Heart left ventricle (tissue), 16 donors: ENCODE results near the gene NMRK1. TPM values are rescaled to one million over a fixed set of nuclear protein-coding genes. Genes with fewer than 3 reads are reported as not detected.

Source experiments
- ATAC-seq, 4 donors: fragments of 200-7000 bp; cut with Tn5 transposase; one replicate each; pipeline ENCODE4 v1.9.1; 2020 to 2022; ENCODE audit warnings: moderate library complexity in 4 of 4, mild to moderate bottlenecking in 3 of 4, moderate number of reproducible peaks in 1 of 4
- DNase-seq, 5 donors: peaks; one replicate each; pipeline ENCODE4 v3.0.0-alpha.2; 2020
- H3K27ac ChIP-seq, 12 donors: fragments of 200-600 bp; sonication (generic) in 4 of 12; one replicate each; pipeline versions ENCODE4 v1.5.0 to v1.8.0; 2016 to 2022; ENCODE audit warnings: mild to moderate bottlenecking in 2 of 12
- H3K27me3 ChIP-seq, 9 donors: fragments of 200-600 bp; sonication (generic) in 2 of 9; one replicate each; pipeline versions ENCODE4 v1.5.1 to v1.8.0; 2016 to 2022; ENCODE audit warnings: mild to moderate bottlenecking in 3 of 9
- H3K36me3 ChIP-seq, 9 donors: fragments of 200-600 bp; sonication (generic) in 2 of 9; one replicate each; pipeline versions ENCODE4 v1.5.0 to v1.8.0; 2018 to 2022; ENCODE audit warnings: mild to moderate bottlenecking in 2 of 9
- H3K4me1 ChIP-seq, 12 donors: fragments of 200-600 bp; sonication (generic) in 4 of 12; one replicate each; pipeline versions ENCODE4 v1.5.0 to v1.8.0; 2016 to 2022; ENCODE audit warnings: mild to moderate bottlenecking in 3 of 12
- H3K4me3 ChIP-seq, 12 donors: fragments of 200-600 bp; sonication (generic) in 4 of 12; one replicate each; pipeline versions ENCODE4 v1.5.0 to v1.8.0; 2017 to 2022; ENCODE audit warnings: mild to moderate bottlenecking in 9 of 12, moderate library complexity in 4 of 12
- H3K9me3 ChIP-seq, 12 donors: fragments of 200-600 bp; sonication (generic) in 4 of 12; one replicate each; pipeline versions ENCODE4 v1.5.0 to v1.8.0; 2016 to 2022; ENCODE audit warnings: mild to moderate bottlenecking in 1 of 12
- CTCF ChIP-seq, 12 donors: fragments of 200-600 bp; sonication (generic) in 4 of 12; IDR thresholded peaks; one replicate each; pipeline versions ENCODE4 v1.5.0 to v1.8.0; 2018 to 2022; ENCODE audit warnings: antibody characterized with exemption in 12 of 12, mild to moderate bottlenecking in 5 of 12
- POLR2A ChIP-seq, 2 donors: fragments of 450-650 bp; IDR thresholded peaks; one replicate each; pipeline ENCODE4 v1.6.1; 2017; ENCODE audit warnings: antibody characterized with exemption in 2 of 2, mild to moderate bottlenecking in 2 of 2, moderate library complexity in 2 of 2
- WGBS, 4 donors: extraction: QIAGEN DNeasy Blood & Tissue Kit in 2 of 4; methylation state at CpG; one replicate each; pipeline versions ENCODE4 v1.1.5 to v1.1.7; 2013 to 2018; 5-methylcytosine and 5-hydroxymethylcytosine counted together
- intact Hi-C, 10 donors: fragments of 100-400 bp; cut with DNase I; formaldehyde crosslinking; loops; one replicate each; pipeline versions ENCODE4 v1.11.1 to v1.14.2; 2022
- polyA plus RNA-seq, 2 donors: library from polyadenylated mRNA; stranded (reverse); fragments of 200-250 nt; gene quantifications; one replicate each; pipeline ENCODE4 v1.2.3, GENCODE V29; 2013
- total RNA-seq, 9 donors: library from RNA; depleted of rRNA in 2 of 9; stranded (reverse); fragments of >200 nt in 2 of 9; fragmentation: NEBNext Ultra II Directional in 3 of 9; extraction: Animal tissue kit (Norgen Biotek cat#: 25700) in 3 of 9; gene quantifications; one replicate each; pipeline versions ENCODE4 v1.1.0 to v1.2.4, GENCODE V29; 2016 to 2023
- donor health status: ischemic (EF 13 %, LVEDD 7.1; RV severe dilation, severe dysfunction).
- donor health status: healthy with polysubstance abuse.
- donor health status: DM: no; HTN: yes; CAD: no.
- donor health status: DM: no; HTN: no; CAD: no.
- donor health status: ischemic (EF 25% LVEDD 6.9; RV normal size, moderate dysfunction).
- donor health status: ischemic (EF 25% LVEDD 5.7; RV mildly dilated, moderate dysfunction).
- donor health status: healthy.
- donor health status: DM: yes; HTN: yes; CAD: no.
- donor health status: ischemic (EF 35%, LVEDD 5.7; RV mildly dilated, moderate dysfunction).
- donor health status: nonischemic (EF 11% LVEDD 7.7; RV severe dilation, severe dysfunction).
- donor health status: DM: yes; HTN: yes; CAD: no.
- donor health status: PGD.
- donor health status: ischemic (EF 29% LVEDD 5.4; RV normal size, mild dysfunction).
- donor health status: nonischemic (EF 23%, LVEDD 6.1; RV moderate dilation, normal function).

The NMRK1 gene
- total and polyA plus RNA-seq, 11 donors: 5.5 to 25.0 (median 11.3) TPM

GRCh38 chr9:75128535-75128934 is 40.6 kb upstream of the NMRK1 start:
- peaks cover 0 to 4% (median 0%) of the 10 kb centered on the region in 12 donors for H3K4me1 ChIP-seq
- H3K27me3 ChIP-seq: no peaks in the 10 kb centered on the region
- no peak overlapping the region for H3K27ac ChIP-seq
- intact Hi-C loops: no loop called here
- no peak for DNase-seq
- WGBS, 4 donors: 93 to 99% (median 96%) methylated on average over 2 of the region's 2 CpGs
- H3K36me3 ChIP-seq: peaks cover 2 to 50% (median 37%) of the 10 kb centered on the region in 9 donors
- TF ChIP-seq POLR2A (IDR thresholded peaks at IDR 0.05): no peak
- TF ChIP-seq CTCF (IDR thresholded peaks at IDR 0.05): no peak
- H3K4me3 ChIP-seq: no peak overlapping the region
- H3K9me3 ChIP-seq: no peaks in the 10 kb centered on the region
- ATAC-seq: no peak

DNA sequence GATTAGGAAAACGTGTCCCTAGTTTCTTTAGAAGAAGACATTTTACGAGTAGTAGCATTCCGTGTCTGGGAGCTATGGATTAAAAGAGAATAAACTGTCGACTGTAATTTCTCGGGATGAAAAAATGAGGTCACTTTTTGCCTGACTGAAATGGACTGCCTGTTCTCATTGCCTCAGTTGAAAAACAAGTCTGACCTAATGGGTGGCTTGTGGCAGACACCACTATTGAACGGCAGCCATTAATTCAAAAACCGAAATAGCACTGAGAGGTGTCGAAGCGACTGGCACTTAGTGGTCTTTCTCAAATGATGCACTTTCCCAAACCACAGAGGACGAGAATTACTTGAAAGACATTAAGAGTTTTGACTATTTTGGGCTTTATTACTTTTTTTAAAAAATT is 35.7 kb upstream of the NMRK1 start:
- Histone ChIP-seq H3K4me1 (peaks cover 0 to 20% (median 0%) of the 10 kb centered on the region in 12 donors), H3K27me3 (no peaks in the 10 kb centered on the region), H3K27ac (no peak overlapping the region), H3K36me3 (peaks cover 0 to 39% (median 9%) of the 10 kb centered on the region in 9 donors), H3K4me3 (no peak overlapping the region), H3K9me3 (no peaks in the 10 kb centered on the region)
- TF ChIP-seq POLR2A (IDR thresholded peaks at IDR 0.05) (no peak), CTCF (IDR thresholded peaks at IDR 0.05) (no peak)
- intact Hi-C loops: no loop called here
- WGBS, 4 donors: 90 to 95% (median 93%) methylated on average over 10 of the region's 10 CpGs
- ATAC-seq: no peak
- no peak for DNase-seq

DNA sequence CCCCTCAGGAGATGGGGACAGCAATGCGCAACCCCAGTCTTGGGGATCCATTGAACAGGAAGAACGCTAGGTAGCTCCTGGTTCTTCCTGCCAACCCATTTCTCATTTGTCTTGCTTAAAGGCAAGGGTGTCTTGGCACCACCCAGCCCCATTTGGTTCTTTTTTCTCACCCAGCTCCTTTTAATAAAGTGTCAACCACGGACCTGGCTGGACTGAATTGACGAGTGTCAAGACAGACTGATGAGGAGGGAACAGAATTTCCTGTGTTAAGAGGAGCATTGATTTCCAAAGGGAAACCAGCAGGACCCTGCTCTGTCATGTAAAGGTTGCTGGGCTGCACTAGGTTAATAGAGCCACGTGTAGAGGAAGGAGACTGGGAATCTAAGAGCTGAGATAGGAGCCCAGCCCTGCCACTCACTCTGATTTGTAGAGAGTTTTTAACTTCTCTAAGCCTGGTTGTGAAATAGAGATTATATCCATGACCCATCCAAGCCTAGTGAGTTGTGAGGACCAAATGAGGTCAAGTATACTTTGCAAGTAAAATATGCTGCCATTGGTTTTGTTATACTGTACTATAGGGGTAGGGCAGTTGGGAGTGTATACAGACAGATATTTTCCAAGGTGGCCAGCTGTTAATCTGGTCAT is 34.1 kb upstream of the NMRK1 start:
- TF ChIP-seq CTCF (IDR thresholded peaks at IDR 0.05) (no peak), POLR2A (IDR thresholded peaks at IDR 0.05) (no peak)
- ATAC-seq: no peak
- Histone ChIP-seq H3K27me3 (no peaks in the 10 kb centered on the region), H3K27ac (no peak overlapping the region), H3K4me3 (no peak overlapping the region), H3K36me3 (peaks cover 0 to 52% (median 11%) of the 10 kb centered on the region in 9 donors), H3K9me3 (no peaks in the 10 kb centered on the region), H3K4me1 (peaks cover 0 to 23% (median 0%) of the 10 kb centered on the region in 12 donors)
- no peak for DNase-seq
- intact Hi-C loops: no loop called here
- 80 to 89% (median 84%) methylated on average over 5 of the region's 5 CpGs for WGBS, 4 donors

DNA sequence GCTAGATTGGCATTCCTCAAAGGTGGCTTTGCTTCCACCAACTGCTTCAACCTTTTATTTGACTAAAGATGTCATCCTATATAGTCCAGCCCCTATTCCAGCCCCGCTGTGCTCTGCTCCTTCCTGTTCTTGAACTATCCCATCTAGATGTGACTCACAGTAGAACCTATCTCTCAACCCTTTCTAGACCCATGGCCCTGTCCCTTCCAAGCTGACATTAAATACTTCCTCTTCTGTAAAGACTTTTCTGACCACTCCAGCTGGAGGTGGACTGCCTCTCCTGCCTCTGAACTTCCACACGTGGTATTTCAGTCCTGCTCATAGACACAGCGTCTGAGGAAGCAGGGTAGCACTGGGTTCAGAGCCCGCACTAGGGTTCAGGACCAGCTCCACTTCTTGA is 32.7 kb upstream of the NMRK1 start:
- no peak for DNase-seq
- H3K27me3 ChIP-seq: no peaks in the 10 kb centered on the region
- peak in 2 of 4 donors; percentile 28 to 49 for ATAC-seq
- peaks cover 0 to 52% (median 11%) of the 10 kb centered on the region in 9 donors for H3K36me3 ChIP-seq
- H3K4me3 ChIP-seq: no peak overlapping the region
- no peak for TF ChIP-seq CTCF (IDR thresholded peaks at IDR 0.05)
- no peak for TF ChIP-seq POLR2A (IDR thresholded peaks at IDR 0.05)
- H3K4me1 ChIP-seq: peaks cover 0 to 35% (median 2%) of the 10 kb centered on the region in 12 donors
- H3K27ac ChIP-seq: peak overlapping the region in 1 of 12 donors; percentile 12
- WGBS, 4 donors: 90 to 97% (median 91%) methylated on average over 4 of the region's 4 CpGs
- intact Hi-C loops: no loop called here
- H3K9me3 ChIP-seq: no peaks in the 10 kb centered on the region
